ENCODE data around the gene PHLDA3.

- TF ChIP-seq POLR2A (IDR thresholded peaks at IDR 0.05; ENCODE audit: low read length) (no peak), SMC3 (IDR thresholded peaks at IDR 0.05) (no peak), CTCF (IDR thresholded peaks at IDR 0.05) (no peak), KDM1A (IDR thresholded peaks at IDR 0.05; ENCODE audit: low read depth) (no peak), RNF2 (IDR thresholded peaks at IDR 0.05; ENCODE audit: borderline replicate concordance, low read depth) (no peak)
These were observed 14.4 kb downstream of the PHLDA3 start for GRCh38 chr1:201454608-201455007.

All from A549 (cell line).